ENCODE data around the gene HMX1. TPM values are rescaled to one million over a fixed set of nuclear protein-coding genes. Genes with fewer than 3 reads are reported as not detected.

HMX1 gene
- total and polyA plus RNA-seq, 2 donors (not counting 3 experiments of a cell fraction or from before 2014, with no cell fraction given), result not detected

GRCh38 chr4:8916906-8917305 lies 45.3 kb upstream of the HMX1 start:
- H4K20me1 ChIP-seq (replicated peaks; ENCODE audit: control insufficient read depth, extremely low read depth, insufficient read depth, low read length), result no peaks in the 10 kb centered on the region
- H3K27ac ChIP-seq (ENCODE audit: insufficient read depth, low read depth, low read length), result no peak overlapping the region
- H3K4me1 ChIP-seq (ENCODE audit: control insufficient read depth, extremely low read depth, insufficient read depth, low read length), result no peaks in the 10 kb centered on the region
- no peak for TF ChIP-seq CTCF (IDR thresholded peaks at IDR 0.05; ENCODE audit: extremely low read depth in 1 of 2, insufficient read depth in 1 of 2, low read depth in 1 of 2, low read length in 2 of 2)
- dilution Hi-C loops (cut with MboI; ENCODE audit: extremely low pct_ligation_motif_present, low sequenced_read_pairs) (no loop called here), intact Hi-C loops (cut with micrococcal nuclease) (no loop called here)
- H2AFZ ChIP-seq (ENCODE audit: low read depth, low read length), result no peak overlapping the region
- BruUV-seq (replicated peaks), result no TSS peak
- DNase-seq (ENCODE audit: low read depth, low spot score) (no peak), FAIRE-seq (no peak)
- H3K9ac ChIP-seq (replicated peaks; ENCODE audit: extremely low read depth, insufficient read depth, low read length), result no peak overlapping the region
- H3K9me1 ChIP-seq (replicated peaks; ENCODE audit: control insufficient read depth, extremely low read depth, insufficient read depth, low read length), result no peaks in the 10 kb centered on the region
- H3K36me3 ChIP-seq (ENCODE audit: control insufficient read depth in 2 of 2, extremely low read depth in 1 of 2, insufficient read depth in 2 of 2, low read length in 2 of 2), result no peaks in the 10 kb centered on the region
- H3K4me3 ChIP-seq (replicated peaks in 1 of 3; ENCODE audit: insufficient read depth in 1 of 3, low read depth in 1 of 3, low read length in 3 of 3), result no peak overlapping the region
- no peaks in the 10 kb centered on the region for H3K79me2 ChIP-seq (ENCODE audit: control insufficient read depth, insufficient read depth, low read length)
- ChIA-PET POLR2A (no interaction called here), CTCF (interaction anchor here (0.9 to 3.0 kb wide), 6 partner anchors 11 to 448 kb away, joined by 3 to 32 read pairs (median 3); no protein-coding TSS in a partner anchor)
- no peaks in the 10 kb centered on the region for H3K9me3 ChIP-seq (replicated peaks; ENCODE audit: control insufficient read depth, insufficient read depth, low read length)
- no peaks in the 10 kb centered on the region for H3K27me3 ChIP-seq (ENCODE audit: control insufficient read depth in 2 of 2, insufficient read depth in 2 of 2, low read length in 2 of 2)
- no peak overlapping the region for H3K4me2 ChIP-seq (ENCODE audit: insufficient read depth, low read length)

GRCh38 chr4:8916351-8916885 lies 44.8 kb upstream of the HMX1 start:
- Histone ChIP-seq H3K4me2 (ENCODE audit: insufficient read depth, low read length) (no peak overlapping the region), H3K36me3 (ENCODE audit: control insufficient read depth in 2 of 2, extremely low read depth in 1 of 2, insufficient read depth in 2 of 2, low read length in 2 of 2) (no peaks in the 10 kb centered on the region), H4K20me1 (replicated peaks; ENCODE audit: control insufficient read depth, extremely low read depth, insufficient read depth, low read length) (no peaks in the 10 kb centered on the region), H3K9me3 (replicated peaks; ENCODE audit: control insufficient read depth, insufficient read depth, low read length) (no peaks in the 10 kb centered on the region), H3K9ac (replicated peaks; ENCODE audit: extremely low read depth, insufficient read depth, low read length) (no peak overlapping the region), H3K4me1 (ENCODE audit: control insufficient read depth, extremely low read depth, insufficient read depth, low read length) (no peaks in the 10 kb centered on the region), H3K27ac (ENCODE audit: insufficient read depth, low read depth, low read length) (no peak overlapping the region), H3K27me3 (ENCODE audit: control insufficient read depth in 2 of 2, insufficient read depth in 2 of 2, low read length in 2 of 2) (no peaks in the 10 kb centered on the region), H3K79me2 (ENCODE audit: control insufficient read depth, insufficient read depth, low read length) (no peaks in the 10 kb centered on the region), H2AFZ (ENCODE audit: low read depth, low read length) (no peak overlapping the region), H3K4me3 (replicated peaks in 1 of 3; ENCODE audit: insufficient read depth in 1 of 3, low read depth in 1 of 3, low read length in 3 of 3) (no peak overlapping the region), H3K9me1 (replicated peaks; ENCODE audit: control insufficient read depth, extremely low read depth, insufficient read depth, low read length) (no peaks in the 10 kb centered on the region)
- CTCF ChIA-PET, result interaction anchor here (1.7 to 3.0 kb wide), 3 partner anchors 12 to 308 kb away, joined by 3 to 32 read pairs (median 16); no protein-coding TSS in a partner anchor
- BruUV-seq (replicated peaks), result no TSS peak
- POLR2A ChIA-PET, result no interaction called here
- TF ChIP-seq FOS (IDR thresholded peaks at IDR 0.05; ENCODE audit: borderline replicate concordance, insufficient read depth, low read length) (no peak), CTCF (IDR thresholded peaks at IDR 0.05; ENCODE audit: extremely low read depth in 1 of 2, insufficient read depth in 1 of 2, low read depth in 1 of 2, low read length in 2 of 2) (no peak), MYC (IDR thresholded peaks at IDR 0.05; ENCODE audit: low read depth, low read length) (no peak), POLR2AphosphoS5 (IDR thresholded peaks at IDR 0.05; ENCODE audit: insufficient read depth, low read depth, low read length) (no peak), MAX (IDR thresholded peaks at IDR 0.05; ENCODE audit: insufficient read depth, insufficient read length) (no peak), JUN (IDR thresholded peaks at IDR 0.05; ENCODE audit: borderline replicate concordance, insufficient read depth, insufficient read length, low read depth) (no peak), GATA2 (IDR thresholded peaks at IDR 0.05; ENCODE audit: insufficient read depth, insufficient read length, low read depth, low read length) (no peak), POLR2A (IDR thresholded peaks at IDR 0.05; ENCODE audit: low read depth, low read length) (no peak), EZH2 (IDR thresholded peaks at IDR 0.05; ENCODE audit: borderline replicate concordance, low read depth, low read length, severe bottlenecking) (no peak)
- DNase-seq (ENCODE audit: low read depth, low spot score) (no peak), FAIRE-seq (no peak)
- intact Hi-C loops (cut with micrococcal nuclease) (no loop called here), dilution Hi-C loops (cut with MboI; ENCODE audit: extremely low pct_ligation_motif_present, low sequenced_read_pairs) (no loop called here)
